ENCODE measurements around the gene KCNJ10.

DNA sequence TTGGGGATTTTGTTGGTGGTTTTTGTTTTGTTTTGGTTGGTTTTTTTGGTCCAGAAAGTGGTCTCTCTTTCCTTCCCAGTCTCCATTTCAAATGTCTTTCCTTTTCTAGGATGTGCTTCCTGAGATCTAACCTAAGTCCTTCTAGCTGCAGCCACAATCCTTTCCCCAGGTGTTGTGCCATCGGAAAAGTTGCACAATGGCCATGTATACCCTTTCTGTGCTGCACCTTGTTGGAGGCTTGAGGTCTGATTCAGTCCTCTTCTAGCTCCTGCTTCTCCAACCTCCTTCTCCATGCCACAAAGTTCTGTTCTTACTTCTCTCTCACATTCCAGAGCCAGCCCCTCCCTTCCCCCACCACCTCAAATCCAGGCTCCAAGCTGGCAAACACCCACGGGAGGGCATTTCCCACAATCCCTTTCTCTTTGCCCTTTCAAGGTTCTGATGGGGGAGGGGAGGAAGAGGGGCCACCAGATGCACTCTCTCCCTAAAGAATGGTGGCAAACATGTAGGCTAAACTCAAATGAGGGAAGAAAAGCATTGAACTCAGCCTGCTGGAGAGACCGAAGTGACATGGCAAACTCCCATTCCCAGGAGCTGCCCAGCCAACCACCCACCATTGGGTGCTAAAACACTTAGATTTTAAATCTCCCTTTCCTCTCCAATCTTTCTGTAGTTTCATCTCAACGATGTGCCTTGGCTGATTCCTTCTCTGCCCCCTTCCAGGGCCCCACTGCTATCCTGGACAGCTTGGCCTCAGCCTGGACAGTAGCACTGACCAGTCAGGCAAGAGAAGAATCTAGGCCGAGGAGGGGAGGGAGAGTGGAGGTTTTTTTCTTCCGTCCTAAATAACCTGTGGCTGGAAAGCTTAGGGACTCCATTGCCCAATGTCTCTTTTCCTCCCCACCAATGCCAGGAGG is 2.9 kb downstream of the KCNJ10 start:
- TF ChIP-seq TAF1 (IDR thresholded peaks at IDR 0.05; ENCODE audit: low read depth) (no peak), EP300 (IDR thresholded peaks at IDR 0.05; ENCODE audit: borderline replicate concordance) (no peak), RAD21 (IDR thresholded peaks at IDR 0.05; ENCODE audit: low read depth) (no peak), YY1 (IDR thresholded peaks at IDR 0.05; ENCODE audit: low read depth) (no peak), CREB1 (IDR thresholded peaks at IDR 0.05; ENCODE audit: low read depth) (no peak)
- TF ChIP-seq, protein P1, sequence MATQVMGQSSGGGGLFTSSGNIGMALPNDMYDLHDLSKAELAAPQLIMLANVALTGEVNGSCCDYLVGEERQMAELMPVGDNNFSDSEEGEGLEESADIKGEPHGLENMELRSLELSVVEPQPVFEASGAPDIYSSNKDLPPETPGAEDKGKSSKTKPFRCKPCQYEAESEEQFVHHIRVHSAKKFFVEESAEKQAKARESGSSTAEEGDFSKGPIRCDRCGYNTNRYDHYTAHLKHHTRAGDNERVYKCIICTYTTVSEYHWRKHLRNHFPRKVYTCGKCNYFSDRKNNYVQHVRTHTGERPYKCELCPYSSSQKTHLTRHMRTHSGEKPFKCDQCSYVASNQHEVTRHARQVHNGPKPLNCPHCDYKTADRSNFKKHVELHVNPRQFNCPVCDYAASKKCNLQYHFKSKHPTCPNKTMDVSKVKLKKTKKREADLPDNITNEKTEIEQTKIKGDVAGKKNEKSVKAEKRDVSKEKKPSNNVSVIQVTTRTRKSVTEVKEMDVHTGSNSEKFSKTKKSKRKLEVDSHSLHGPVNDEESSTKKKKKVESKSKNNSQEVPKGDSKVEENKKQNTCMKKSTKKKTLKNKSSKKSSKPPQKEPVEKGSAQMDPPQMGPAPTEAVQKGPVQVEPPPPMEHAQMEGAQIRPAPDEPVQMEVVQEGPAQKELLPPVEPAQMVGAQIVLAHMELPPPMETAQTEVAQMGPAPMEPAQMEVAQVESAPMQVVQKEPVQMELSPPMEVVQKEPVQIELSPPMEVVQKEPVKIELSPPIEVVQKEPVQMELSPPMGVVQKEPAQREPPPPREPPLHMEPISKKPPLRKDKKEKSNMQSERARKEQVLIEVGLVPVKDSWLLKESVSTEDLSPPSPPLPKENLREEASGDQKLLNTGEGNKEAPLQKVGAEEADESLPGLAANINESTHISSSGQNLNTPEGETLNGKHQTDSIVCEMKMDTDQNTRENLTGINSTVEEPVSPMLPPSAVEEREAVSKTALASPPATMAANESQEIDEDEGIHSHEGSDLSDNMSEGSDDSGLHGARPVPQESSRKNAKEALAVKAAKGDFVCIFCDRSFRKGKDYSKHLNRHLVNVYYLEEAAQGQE (IDR thresholded peaks at IDR 0.05; ENCODE audit: low read depth), result no peak
- TF ChIP-seq, protein P2, sequence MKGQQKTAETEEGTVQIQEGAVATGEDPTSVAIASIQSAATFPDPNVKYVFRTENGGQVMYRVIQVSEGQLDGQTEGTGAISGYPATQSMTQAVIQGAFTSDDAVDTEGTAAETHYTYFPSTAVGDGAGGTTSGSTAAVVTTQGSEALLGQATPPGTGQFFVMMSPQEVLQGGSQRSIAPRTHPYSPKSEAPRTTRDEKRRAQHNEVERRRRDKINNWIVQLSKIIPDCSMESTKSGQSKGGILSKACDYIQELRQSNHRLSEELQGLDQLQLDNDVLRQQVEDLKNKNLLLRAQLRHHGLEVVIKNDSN (IDR thresholded peaks at IDR 0.05), result no peak
- TF ChIP-seq, protein P3, sequence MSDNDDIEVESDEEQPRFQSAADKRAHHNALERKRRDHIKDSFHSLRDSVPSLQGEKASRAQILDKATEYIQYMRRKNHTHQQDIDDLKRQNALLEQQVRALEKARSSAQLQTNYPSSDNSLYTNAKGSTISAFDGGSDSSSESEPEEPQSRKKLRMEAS (IDR thresholded peaks at IDR 0.05), result no peak
